A549 (cell line): Measurements from ENCODE around the gene ZNHIT2.

Experiments
- NR3C1 ChIP-seq: fragments of >200 bp; sonication (Bioruptor Twin); formaldehyde crosslinking; IDR thresholded peaks from 3 replicates; pipeline ENCODE4 v1.6.1; 2017
- RCOR1 ChIP-seq: fragments of 150-350 bp; IDR thresholded peaks from 2 replicates; pipeline ENCODE4 v1.6.1; 2014; ENCODE audit warnings: antibody characterized with exemption, low read length, low read depth
- RFX5 ChIP-seq: fragments of 450-650 bp; IDR thresholded peaks from 2 replicates; pipeline ENCODE4 v1.7.1; 2014; ENCODE audit warnings: antibody characterized with exemption, mild to moderate bottlenecking, moderate library complexity
- TF ChIP-seq, protein P1 (sequence below): fragments of >200 bp; sonication (Bioruptor Twin); formaldehyde crosslinking; IDR thresholded peaks from 3 replicates; pipeline ENCODE4 v1.5.1; 2016
- TF ChIP-seq, protein P2 (sequence below): IDR thresholded peaks from 2 replicates; pipeline ENCODE4 v1.6.1; 2012
- TF ChIP-seq, protein P3 (sequence below): IDR thresholded peaks from 2 replicates; pipeline ENCODE4 v1.6.1; 2012

DNA sequence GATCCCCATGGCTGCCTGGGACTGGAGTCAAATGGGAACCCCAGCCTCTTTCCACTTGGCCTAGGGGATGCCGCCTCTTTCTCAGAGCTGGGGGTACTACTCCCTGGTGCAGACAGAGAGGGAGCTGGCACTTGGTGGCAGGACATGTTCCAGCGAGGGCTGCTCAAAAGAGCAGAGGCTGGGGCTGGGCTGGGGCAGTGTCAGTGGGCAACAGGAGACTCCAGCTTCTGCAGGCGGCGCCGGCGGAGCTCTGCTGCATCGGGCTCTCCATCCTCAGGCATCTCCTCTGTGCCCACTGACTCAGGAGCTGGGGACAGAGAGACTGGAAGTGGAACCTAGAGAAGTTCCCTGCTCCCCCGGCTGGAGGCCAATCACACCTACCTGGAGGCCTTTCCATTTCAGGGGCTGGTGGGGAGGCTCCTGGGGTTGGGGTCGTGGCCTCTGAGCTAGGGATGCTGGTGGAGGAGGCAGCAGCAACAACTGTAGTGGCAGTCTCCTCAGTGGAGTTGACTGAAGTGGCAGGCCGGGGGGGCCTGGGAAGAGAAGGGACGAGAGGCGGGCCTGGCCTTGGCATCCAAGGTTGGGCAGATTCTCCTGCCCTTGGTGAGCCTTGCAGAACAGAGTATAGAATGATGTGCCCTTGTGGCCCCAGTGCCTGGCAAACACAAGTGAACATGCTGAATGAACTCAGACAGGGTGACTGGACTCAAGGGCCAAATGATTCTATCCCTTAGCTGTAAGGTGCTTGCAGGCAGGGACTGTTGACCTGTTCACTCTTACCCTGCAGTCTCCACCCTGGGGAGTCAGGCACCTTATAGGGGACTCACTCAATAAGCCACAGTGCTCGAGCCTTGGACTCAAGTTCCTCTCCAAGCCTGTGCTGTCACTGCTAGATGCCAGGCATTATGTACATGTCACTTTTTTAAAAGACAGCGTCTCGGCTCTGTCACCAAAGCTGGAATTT lies 11.0 kb upstream of the ZNHIT2 start:
- TF ChIP-seq, protein P1, sequence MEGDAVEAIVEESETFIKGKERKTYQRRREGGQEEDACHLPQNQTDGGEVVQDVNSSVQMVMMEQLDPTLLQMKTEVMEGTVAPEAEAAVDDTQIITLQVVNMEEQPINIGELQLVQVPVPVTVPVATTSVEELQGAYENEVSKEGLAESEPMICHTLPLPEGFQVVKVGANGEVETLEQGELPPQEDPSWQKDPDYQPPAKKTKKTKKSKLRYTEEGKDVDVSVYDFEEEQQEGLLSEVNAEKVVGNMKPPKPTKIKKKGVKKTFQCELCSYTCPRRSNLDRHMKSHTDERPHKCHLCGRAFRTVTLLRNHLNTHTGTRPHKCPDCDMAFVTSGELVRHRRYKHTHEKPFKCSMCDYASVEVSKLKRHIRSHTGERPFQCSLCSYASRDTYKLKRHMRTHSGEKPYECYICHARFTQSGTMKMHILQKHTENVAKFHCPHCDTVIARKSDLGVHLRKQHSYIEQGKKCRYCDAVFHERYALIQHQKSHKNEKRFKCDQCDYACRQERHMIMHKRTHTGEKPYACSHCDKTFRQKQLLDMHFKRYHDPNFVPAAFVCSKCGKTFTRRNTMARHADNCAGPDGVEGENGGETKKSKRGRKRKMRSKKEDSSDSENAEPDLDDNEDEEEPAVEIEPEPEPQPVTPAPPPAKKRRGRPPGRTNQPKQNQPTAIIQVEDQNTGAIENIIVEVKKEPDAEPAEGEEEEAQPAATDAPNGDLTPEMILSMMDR: no peak
- TF ChIP-seq RFX5: no peak
- TF ChIP-seq NR3C1: no peak
- TF ChIP-seq, protein P2, sequence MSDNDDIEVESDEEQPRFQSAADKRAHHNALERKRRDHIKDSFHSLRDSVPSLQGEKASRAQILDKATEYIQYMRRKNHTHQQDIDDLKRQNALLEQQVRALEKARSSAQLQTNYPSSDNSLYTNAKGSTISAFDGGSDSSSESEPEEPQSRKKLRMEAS: no peak
- no peak for TF ChIP-seq RCOR1
- TF ChIP-seq, protein P3, sequence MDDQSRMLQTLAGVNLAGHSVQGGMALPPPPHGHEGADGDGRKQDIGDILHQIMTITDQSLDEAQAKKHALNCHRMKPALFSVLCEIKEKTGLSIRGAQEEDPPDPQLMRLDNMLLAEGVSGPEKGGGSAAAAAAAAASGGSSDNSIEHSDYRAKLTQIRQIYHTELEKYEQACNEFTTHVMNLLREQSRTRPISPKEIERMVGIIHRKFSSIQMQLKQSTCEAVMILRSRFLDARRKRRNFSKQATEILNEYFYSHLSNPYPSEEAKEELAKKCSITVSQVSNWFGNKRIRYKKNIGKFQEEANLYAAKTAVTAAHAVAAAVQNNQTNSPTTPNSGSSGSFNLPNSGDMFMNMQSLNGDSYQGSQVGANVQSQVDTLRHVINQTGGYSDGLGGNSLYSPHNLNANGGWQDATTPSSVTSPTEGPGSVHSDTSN: no peak
